K562 (cell line): Measurements from ENCODE around the gene FAM110D. TPM values are rescaled to one million over a fixed set of nuclear protein-coding genes. Genes with fewer than 3 reads are reported as not detected.

Experiments used
- ATF7 ChIP-seq: fragments of 450-650 bp; IDR thresholded peaks from 2 replicates; pipeline ENCODE4 v1.7.1; 2014; ENCODE audit warnings: mild to moderate bottlenecking, moderate library complexity
- HDAC8 ChIP-seq: fragments of 450-650 bp; IDR thresholded peaks from 2 replicates; pipeline ENCODE4 v1.6.1; 2016; ENCODE audit warnings: mild to moderate bottlenecking, missing genetic modification characterization, moderate library complexity, missing compliant biosample characterization
- L3MBTL2 ChIP-seq: fragments of 450-650 bp; IDR thresholded peaks from 2 replicates; pipeline ENCODE4 v1.6.1; 2016; ENCODE audit warnings: mild to moderate bottlenecking, moderate library complexity
- MAFK ChIP-seq: IDR thresholded peaks from 2 replicates; pipeline ENCODE4 v1.6.1; 2011; ENCODE audit warnings: low read length, improper control_type of control experiment
- NCOR1 ChIP-seq: fragments of 450-650 bp; IDR thresholded peaks from 2 replicates; pipeline ENCODE4 v1.6.1; 2016; ENCODE audit warnings: mild to moderate bottlenecking, moderate library complexity
- NR2F6 ChIP-seq: fragments of 450-650 bp; formaldehyde crosslinking; IDR thresholded peaks from 2 replicates; pipeline ENCODE4 v1.4.0; 2020; ENCODE audit warnings: mild to moderate bottlenecking
- PKNOX1 ChIP-seq: fragments of 450-650 bp; IDR thresholded peaks from 2 replicates; pipeline ENCODE4 v1.6.1; 2016
- PTRF ChIP-seq: fragments of 450-650 bp; IDR thresholded peaks from 2 replicates; pipeline ENCODE4 v1.6.1; 2016; ENCODE audit warnings: mild to moderate bottlenecking, missing genetic modification characterization, missing compliant biosample characterization
- TAL1 ChIP-seq: fragments of 450-650 bp; IDR thresholded peaks from 2 replicates; pipeline ENCODE4 v1.6.1; 2016; ENCODE audit warnings: mild to moderate bottlenecking
- THRAP3 ChIP-seq: fragments of 450-650 bp; IDR thresholded peaks from 2 replicates; pipeline ENCODE4 v1.6.1; 2016; ENCODE audit warnings: mild to moderate bottlenecking, inconsistent platforms, borderline replicate concordance
- ZNF134 ChIP-seq: fragments of 250-450 bp; sonication (Bioruptor Pico); conservative IDR thresholded peaks from 2 replicates; pipeline ENCODE4 v1.4.0; 2020
- polyA plus RNA-seq, 8 experiments: library from polyadenylated mRNA; depleted of rRNA in 4 of 8; stranded (reverse) in 5 of 8; unstranded in 3 of 8; fragments of >200 nt; fragmentation: Nextera tagmentation in 2 of 8; fragmentation: Illumina TruSeq in 1 of 8; extraction: Ambion mirVana in 2 of 8; extraction: Trizol in 1 of 8; gene quantifications; 2 replicates each; pipeline versions ENCODE4 v1.2.1 to v1.2.3, GENCODE V29; 2011 to 2014; ENCODE audit warnings: inconsistent platforms in 1 of 8, missing spikeins in 1 of 8
- total RNA-seq, 7 experiments: library from RNA; depleted of rRNA in 6 of 7; stranded (reverse); fragments of >200 nt in 6 of 7; fragmentation: Illumina TruSeq in 2 of 7; extraction: Trizol in 2 of 7; gene quantifications; 2 replicates each; pipeline versions ENCODE4 v1.2.1 to v1.2.3, GENCODE V29; 2011 to 2021; ENCODE audit warnings: low replicate concordance in 1 of 7
- TF ChIP-seq, protein P1 (sequence below): sonication (generic); formaldehyde crosslinking; IDR thresholded peaks from 2 replicates; pipeline ENCODE4 v1.8.1; 2023; ENCODE audit warnings: mild to moderate bottlenecking, missing genetic modification reagents
- TF ChIP-seq, protein P2 (sequence below): fragments of 150-350 bp; conservative IDR thresholded peaks from 2 replicates; pipeline ENCODE4 v1.6.1; 2014; ENCODE audit warnings: low read length

Gene FAM110D
- total and polyA plus RNA-seq, 9 of the 15 experiments (the other 6 are each of a cell fraction or from before 2014, with no cell fraction given), result 0.04 to 1.1 (median 0.33) TPM

DNA sequence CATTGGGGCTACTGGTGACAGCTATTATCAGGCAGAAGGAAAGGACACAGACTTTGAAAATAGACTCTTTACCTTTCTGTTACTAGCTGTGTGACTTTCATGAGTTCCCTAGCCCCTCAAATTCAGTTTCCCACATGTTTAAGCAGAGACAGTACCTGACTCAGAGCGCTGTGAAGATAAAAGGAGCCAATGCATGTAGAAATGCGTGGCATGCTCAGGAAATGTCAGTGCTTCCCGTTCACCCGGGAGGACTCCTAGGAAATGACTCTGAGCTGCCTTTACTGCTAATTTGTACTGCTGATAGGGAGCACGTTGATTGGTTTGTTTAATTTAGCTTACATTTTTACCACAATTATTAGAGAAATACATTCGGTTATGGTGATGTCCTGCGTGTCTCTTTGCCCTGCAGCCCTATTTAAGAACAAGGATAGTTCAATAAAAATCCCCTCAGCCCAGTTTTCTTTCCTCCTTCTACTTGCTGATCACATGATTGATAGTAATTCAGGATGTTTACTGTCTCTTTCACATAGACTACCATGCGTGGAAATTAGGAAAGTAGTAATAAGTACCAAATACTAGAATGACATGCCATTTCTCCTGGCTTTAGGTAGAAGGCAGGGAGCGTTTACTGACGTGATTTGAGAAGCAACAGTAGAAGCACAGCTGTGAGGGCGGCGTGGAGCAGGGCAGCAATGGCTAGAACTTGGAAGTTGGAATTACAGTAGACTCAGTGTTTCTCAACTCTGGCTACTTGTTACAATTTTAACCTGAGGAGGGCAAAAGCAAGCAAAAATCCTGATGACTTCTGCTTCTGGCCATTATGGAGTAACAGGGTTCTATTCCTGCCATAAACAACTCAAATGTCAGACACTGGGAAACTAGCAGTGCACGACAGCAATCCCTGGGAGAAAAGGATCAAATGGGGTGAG lies 31.4 kb upstream of the FAM110D start (continued):
- no peak; the same call in 1 of the 2 replicates for TF ChIP-seq PKNOX1
- no peak for TF ChIP-seq MAFK
- TF ChIP-seq THRAP3, result no peak
- TF ChIP-seq NCOR1, result 0 out of 2 replicates have a peak, but pooled peaks have one; percentile 13
- TF ChIP-seq, protein P1, sequence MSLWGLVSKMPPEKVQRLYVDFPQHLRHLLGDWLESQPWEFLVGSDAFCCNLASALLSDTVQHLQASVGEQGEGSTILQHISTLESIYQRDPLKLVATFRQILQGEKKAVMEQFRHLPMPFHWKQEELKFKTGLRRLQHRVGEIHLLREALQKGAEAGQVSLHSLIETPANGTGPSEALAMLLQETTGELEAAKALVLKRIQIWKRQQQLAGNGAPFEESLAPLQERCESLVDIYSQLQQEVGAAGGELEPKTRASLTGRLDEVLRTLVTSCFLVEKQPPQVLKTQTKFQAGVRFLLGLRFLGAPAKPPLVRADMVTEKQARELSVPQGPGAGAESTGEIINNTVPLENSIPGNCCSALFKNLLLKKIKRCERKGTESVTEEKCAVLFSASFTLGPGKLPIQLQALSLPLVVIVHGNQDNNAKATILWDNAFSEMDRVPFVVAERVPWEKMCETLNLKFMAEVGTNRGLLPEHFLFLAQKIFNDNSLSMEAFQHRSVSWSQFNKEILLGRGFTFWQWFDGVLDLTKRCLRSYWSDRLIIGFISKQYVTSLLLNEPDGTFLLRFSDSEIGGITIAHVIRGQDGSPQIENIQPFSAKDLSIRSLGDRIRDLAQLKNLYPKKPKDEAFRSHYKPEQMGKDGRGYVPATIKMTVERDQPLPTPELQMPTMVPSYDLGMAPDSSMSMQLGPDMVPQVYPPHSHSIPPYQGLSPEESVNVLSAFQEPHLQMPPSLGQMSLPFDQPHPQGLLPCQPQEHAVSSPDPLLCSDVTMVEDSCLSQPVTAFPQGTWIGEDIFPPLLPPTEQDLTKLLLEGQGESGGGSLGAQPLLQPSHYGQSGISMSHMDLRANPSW, result 0 out of 2 replicates have a peak, but pooled peaks have one; percentile 57
- TF ChIP-seq PTRF (tag), result 0 out of 2 replicates have a peak, but pooled peaks have one; percentile 4
- no peak for TF ChIP-seq NR2F6 (CRISPR knock-in tag)
- no peak for TF ChIP-seq ZNF134 (CRISPR knock-in tag)
- TF ChIP-seq, protein P2, sequence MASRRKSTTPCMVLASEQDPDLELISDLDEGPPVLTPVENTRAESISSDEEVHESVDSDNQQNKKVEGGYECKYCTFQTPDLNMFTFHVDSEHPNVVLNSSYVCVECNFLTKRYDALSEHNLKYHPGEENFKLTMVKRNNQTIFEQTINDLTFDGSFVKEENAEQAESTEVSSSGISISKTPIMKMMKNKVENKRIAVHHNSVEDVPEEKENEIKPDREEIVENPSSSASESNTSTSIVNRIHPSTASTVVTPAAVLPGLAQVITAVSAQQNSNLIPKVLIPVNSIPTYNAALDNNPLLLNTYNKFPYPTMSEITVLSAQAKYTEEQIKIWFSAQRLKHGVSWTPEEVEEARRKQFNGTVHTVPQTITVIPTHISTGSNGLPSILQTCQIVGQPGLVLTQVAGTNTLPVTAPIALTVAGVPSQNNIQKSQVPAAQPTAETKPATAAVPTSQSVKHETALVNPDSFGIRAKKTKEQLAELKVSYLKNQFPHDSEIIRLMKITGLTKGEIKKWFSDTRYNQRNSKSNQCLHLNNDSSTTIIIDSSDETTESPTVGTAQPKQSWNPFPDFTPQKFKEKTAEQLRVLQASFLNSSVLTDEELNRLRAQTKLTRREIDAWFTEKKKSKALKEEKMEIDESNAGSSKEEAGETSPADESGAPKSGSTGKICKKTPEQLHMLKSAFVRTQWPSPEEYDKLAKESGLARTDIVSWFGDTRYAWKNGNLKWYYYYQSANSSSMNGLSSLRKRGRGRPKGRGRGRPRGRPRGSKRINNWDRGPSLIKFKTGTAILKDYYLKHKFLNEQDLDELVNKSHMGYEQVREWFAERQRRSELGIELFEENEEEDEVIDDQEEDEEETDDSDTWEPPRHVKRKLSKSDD, result 0 out of 2 replicates have a peak, but pooled peaks have one; percentile 31
- no peak for TF ChIP-seq TAL1
- TF ChIP-seq HDAC8 (tag), result no peak
- no peak; the same call in 1 of the 2 replicates for TF ChIP-seq ATF7
- TF ChIP-seq L3MBTL2, result peak; percentile 41
